HepG2 (cell line): ENCODE results near the gene ADCY9. TPM values are rescaled to one million over a fixed set of nuclear protein-coding genes. Genes with fewer than 3 reads are reported as not detected.
A peak's percentile ranks its signal among the peaks of the same experiment; 100 is the strongest.

Experiments
- ATAC-seq: fragments of 200-7000 bp; cut with Tn5 transposase; 3 replicates; pipeline ENCODE4 v1.9.1; 2020; ENCODE audit warnings: mild to moderate bottlenecking, moderate library complexity
- BruUV-seq: library from RNA; stranded (reverse); fragments of 400-500 nt; replicated peaks from 2 replicates; lab custom pipeline; 2021; lab: Mats Ljungman, UMichigan
- CTCF ChIA-PET: fragments of 300-600 bp; formaldehyde crosslinking; extraction: SDS; loops from one replicate; lab custom pipeline; 2021; ENCODE audit warnings: low total read pairs, inconsistent platforms, low intra/inter-chr PET ratio; lab: Yijun Ruan, JAX
- POLR2A ChIA-PET: fragments of 350-600 bp; sonication (Branson Sonifier 250); formaldehyde crosslinking; loops from one replicate; lab custom pipeline; 2020; ENCODE audit warnings: antibody characterized with exemption, inconsistent platforms; lab: Yijun Ruan, JAX
- DNase-seq: peaks from one replicate; pipeline ENCODE4 v3.0.0-alpha.2; 2015; ENCODE audit warnings: low spot score
- FAIRE-seq: peaks from 3 replicates; lab custom pipeline; 2011; peaks lifted over from hg19 to GRCh38; lab: Jason Lieb, UNC
- H2AFZ ChIP-seq: one replicate; pipeline ENCODE4 v1.6.1; 2011; ENCODE audit warnings: low read length, inconsistent platforms
- H3K27ac ChIP-seq: fragments of 300-600 bp; 3 replicates; pipeline ENCODE4 v1.8.0; 2011; ENCODE audit warnings: mixed run types, mild to moderate bottlenecking, mixed read lengths, low read length, inconsistent platforms; ENCODE audit not compliant: insufficient read depth; ENCODE audit errors: extremely low read length
- H3K27me3 ChIP-seq, 2 experiments: fragments of 200-600 bp in 1 of 2; 2 replicates in 1 of 2; 3 replicates in 1 of 2; pipeline versions ENCODE4 v1.6.0 to v1.8.0; 2011; ENCODE audit warnings: low read length in 2 of 2, mild to moderate bottlenecking in 2 of 2, moderate library complexity in 2 of 2, inconsistent platforms in 1 of 2; ENCODE audit not compliant: insufficient read depth in 2 of 2, control insufficient read depth in 1 of 2
- H3K36me3 ChIP-seq, 2 experiments: fragments of 200-600 bp in 1 of 2; replicated peaks in 1 of 2; 2 replicates in 1 of 2; 3 replicates in 1 of 2; pipeline versions ENCODE4 v1.5.1 to v1.8.0; 2011; ENCODE audit warnings: low read length in 2 of 2, inconsistent platforms in 1 of 2; ENCODE audit not compliant: insufficient read depth in 2 of 2, control insufficient read depth in 1 of 2
- H3K4me1 ChIP-seq: 2 replicates; pipeline ENCODE4 v1.5.1; 2012; ENCODE audit warnings: low read length, inconsistent platforms; ENCODE audit not compliant: insufficient read depth
- H3K4me2 ChIP-seq: 2 replicates; pipeline ENCODE4 v1.6.0; 2011; ENCODE audit warnings: low read depth, low read length, inconsistent platforms
- H3K4me3 ChIP-seq, 3 experiments: fragments of 200-600 bp in 1 of 3; sonication (generic), shearing (Covaris generic) in 1 of 3; replicated peaks in 1 of 3; 2 replicates each; pipeline ENCODE4 v1.5.1; 2011 to 2016; ENCODE audit warnings: low read length in 3 of 3, inconsistent platforms in 2 of 3, low read depth in 2 of 3, mild to moderate bottlenecking in 2 of 3, control low read depth in 1 of 3, mixed read lengths in 1 of 3; ENCODE audit not compliant: insufficient read depth in 1 of 3
- H3K79me2 ChIP-seq: one replicate; pipeline ENCODE4 v1.6.1; 2011; ENCODE audit warnings: low read length, inconsistent platforms; ENCODE audit not compliant: insufficient read depth
- H3K9ac ChIP-seq: 2 replicates; pipeline ENCODE4 v1.6.0; 2011; ENCODE audit warnings: mild to moderate bottlenecking, low read depth, low read length, inconsistent platforms; ENCODE audit not compliant: insufficient read depth
- H3K9me3 ChIP-seq: 2 replicates; pipeline ENCODE4 v1.5.1; 2012; ENCODE audit warnings: mild to moderate bottlenecking, low read length
- H4K20me1 ChIP-seq: 2 replicates; pipeline ENCODE4 v1.6.0; 2011; ENCODE audit warnings: inconsistent platforms, mild to moderate bottlenecking, low read length, moderate library complexity; ENCODE audit not compliant: insufficient read depth
- WGBS: methylation state at CpG from one replicate; pipeline ENCODE4 v1.1.6; 2017; ENCODE audit warnings: low lambda C conversion rate; 5-methylcytosine and 5-hydroxymethylcytosine counted together
- in situ Hi-C: cut with HindIII; loops from 2 replicates; pipeline ENCODE4 v1.10.0; 2017; ENCODE audit warnings: low pct_unique_long_range_greater_than_20kb; ENCODE audit not compliant: extremely low pct_ligation_motif_present
- intact Hi-C: fragments of 100-400 bp; cut with micrococcal nuclease; formaldehyde crosslinking; loops from one replicate; pipeline ENCODE4 v1.10.0; 2022; ENCODE audit not compliant: unreplicated experiment
- polyA plus RNA-seq, 8 experiments: library from polyadenylated mRNA; depleted of rRNA in 3 of 8; stranded (reverse) in 7 of 8; unstranded in 1 of 8; fragments of >200 nt; fragmentation: Illumina TruSeq in 4 of 8; extraction: Trizol in 4 of 8; gene quantifications; 2 replicates each; pipeline versions ENCODE4 v1.2.1 to v1.2.3, GENCODE V29; 2011 to 2016; ENCODE audit warnings: low read depth in 4 of 8, missing spikeins in 1 of 8, mixed read lengths in 1 of 8; ENCODE audit not compliant: insufficient read depth in 1 of 8
- total RNA-seq, 5 experiments: library from RNA; depleted of rRNA; stranded (reverse); fragments of >200 nt; fragmentation: Illumina TruSeq; extraction: Trizol; gene quantifications; 2 replicates each; pipeline ENCODE4 v1.2.3, GENCODE V29; 2016; ENCODE audit warnings: low read depth in 1 of 5
- TF ChIP-seq, protein P1 (sequence below): conservative IDR thresholded peaks from 2 replicates; pipeline ENCODE4 v1.6.1; 2018; ENCODE audit warnings: missing genetic modification reagents
- TF ChIP-seq, protein P2 (sequence below): IDR thresholded peaks from 2 replicates; pipeline ENCODE4 v1.6.1; 2016; ENCODE audit warnings: mild to moderate bottlenecking, missing biosample characterization, missing genetic modification reagents
- TF ChIP-seq, protein P3 (sequence below): sonication (generic); formaldehyde crosslinking; IDR thresholded peaks from 2 replicates; pipeline ENCODE4 v1.4.0; 2020; ENCODE audit warnings: missing genetic modification reagents

Gene ADCY9
- total and polyA plus RNA-seq, 2 of the 13 experiments (the other 11 are each of a cell fraction or from before 2014, with no cell fraction given): 11.2 to 13.9 TPM

DNA sequence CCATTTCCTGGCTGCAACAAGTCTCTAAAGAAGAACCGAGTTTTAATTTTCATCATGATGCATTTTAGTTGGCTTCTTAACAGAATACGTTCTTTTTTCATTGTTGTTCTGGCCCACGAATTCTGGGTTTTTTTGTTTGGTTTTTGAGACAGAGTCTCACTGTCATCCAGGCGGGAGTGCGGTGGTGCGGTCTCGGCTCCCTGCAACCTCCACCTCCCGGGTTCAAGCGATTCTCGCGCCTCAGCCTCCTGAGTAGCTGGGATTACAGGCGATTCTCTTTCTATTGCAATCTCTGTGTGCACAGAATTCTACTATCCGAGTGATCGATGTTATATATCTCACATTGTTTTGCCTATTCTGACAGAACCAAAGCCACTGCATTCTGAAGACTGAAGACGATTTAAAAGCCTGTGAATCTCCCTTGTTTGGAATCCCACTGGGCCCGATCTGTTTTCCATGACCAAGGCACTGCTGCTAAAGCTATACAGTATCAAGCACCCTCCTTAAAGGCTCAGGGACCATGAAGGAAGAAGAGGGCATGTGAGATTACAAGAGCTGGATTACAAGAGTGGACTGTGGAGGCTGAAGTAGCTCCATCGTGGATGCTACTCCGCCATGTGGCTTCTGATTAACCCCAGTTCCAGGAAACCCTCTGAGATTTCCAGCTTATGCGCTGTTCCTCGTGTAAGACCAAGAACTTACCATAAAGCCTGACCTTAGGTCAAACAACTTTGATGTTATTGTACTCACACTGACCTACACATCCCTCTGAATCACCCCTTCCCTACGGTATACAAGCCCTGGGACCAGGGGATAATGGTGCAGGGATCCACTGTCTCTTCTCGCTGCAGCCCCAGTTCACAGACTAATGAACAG lies 44.3 kb downstream of the ADCY9 start:
- Histone ChIP-seq H3K36me3 (peaks cover 0 to 4% of the 10 kb centered on the region in 2 experiments; a peak in 2 of 5 replicates), H3K27me3 (no peaks in the 10 kb centered on the region), H3K9me3 (no peaks in the 10 kb centered on the region), H3K4me3 (no peak overlapping the region), H3K79me2 (peaks cover 5% of the 10 kb centered on the region), H3K4me2 (no peak overlapping the region), H2AFZ (no peak overlapping the region), H3K4me1 (peaks cover 24% of the 10 kb centered on the region), H3K9ac (no peak overlapping the region), H4K20me1 (no peaks in the 10 kb centered on the region), H3K27ac (no peak overlapping the region)
- intact Hi-C loops (no loop called here), in situ Hi-C loops (no loop called here)
- FAIRE-seq: no peak
- BruUV-seq: no TSS peak
- DNase-seq: no peak
- TF ChIP-seq, protein P1, sequence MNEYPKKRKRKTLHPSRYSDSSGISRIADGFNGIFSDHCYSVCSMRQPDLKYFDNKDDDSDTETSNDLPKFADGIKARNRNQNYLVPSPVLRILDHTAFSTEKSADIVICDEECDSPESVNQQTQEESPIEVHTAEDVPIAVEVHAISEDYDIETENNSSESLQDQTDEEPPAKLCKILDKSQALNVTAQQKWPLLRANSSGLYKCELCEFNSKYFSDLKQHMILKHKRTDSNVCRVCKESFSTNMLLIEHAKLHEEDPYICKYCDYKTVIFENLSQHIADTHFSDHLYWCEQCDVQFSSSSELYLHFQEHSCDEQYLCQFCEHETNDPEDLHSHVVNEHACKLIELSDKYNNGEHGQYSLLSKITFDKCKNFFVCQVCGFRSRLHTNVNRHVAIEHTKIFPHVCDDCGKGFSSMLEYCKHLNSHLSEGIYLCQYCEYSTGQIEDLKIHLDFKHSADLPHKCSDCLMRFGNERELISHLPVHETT (CRISPR knock-in tag): no peak
- TF ChIP-seq, protein P2, sequence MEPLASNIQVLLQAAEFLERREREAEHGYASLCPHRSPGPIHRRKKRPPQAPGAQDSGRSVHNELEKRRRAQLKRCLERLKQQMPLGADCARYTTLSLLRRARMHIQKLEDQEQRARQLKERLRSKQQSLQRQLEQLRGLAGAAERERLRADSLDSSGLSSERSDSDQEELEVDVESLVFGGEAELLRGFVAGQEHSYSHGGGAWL (CRISPR knock-in tag): no peak
- TF ChIP-seq, protein P3, sequence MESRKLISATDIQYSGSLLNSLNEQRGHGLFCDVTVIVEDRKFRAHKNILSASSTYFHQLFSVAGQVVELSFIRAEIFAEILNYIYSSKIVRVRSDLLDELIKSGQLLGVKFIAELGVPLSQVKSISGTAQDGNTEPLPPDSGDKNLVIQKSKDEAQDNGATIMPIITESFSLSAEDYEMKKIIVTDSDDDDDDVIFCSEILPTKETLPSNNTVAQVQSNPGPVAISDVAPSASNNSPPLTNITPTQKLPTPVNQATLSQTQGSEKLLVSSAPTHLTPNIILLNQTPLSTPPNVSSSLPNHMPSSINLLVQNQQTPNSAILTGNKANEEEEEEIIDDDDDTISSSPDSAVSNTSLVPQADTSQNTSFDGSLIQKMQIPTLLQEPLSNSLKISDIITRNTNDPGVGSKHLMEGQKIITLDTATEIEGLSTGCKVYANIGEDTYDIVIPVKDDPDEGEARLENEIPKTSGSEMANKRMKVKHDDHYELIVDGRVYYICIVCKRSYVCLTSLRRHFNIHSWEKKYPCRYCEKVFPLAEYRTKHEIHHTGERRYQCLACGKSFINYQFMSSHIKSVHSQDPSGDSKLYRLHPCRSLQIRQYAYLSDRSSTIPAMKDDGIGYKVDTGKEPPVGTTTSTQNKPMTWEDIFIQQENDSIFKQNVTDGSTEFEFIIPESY (CRISPR knock-in tag): peak; percentile 88
- WGBS: 87% methylated on average over 22 of the region's 22 CpGs
- CTCF ChIA-PET: no interaction called here
- ATAC-seq: no peak
- POLR2A ChIA-PET: no interaction called here
